Measurements from ENCODE around the gene RAB19.
"Not testable (repeated sequence)": the region's sequence is repeated elsewhere in the genome, so short reads cannot be mapped to it uniquely, and the experiment has no call there.

RAB19 gene

DNA sequence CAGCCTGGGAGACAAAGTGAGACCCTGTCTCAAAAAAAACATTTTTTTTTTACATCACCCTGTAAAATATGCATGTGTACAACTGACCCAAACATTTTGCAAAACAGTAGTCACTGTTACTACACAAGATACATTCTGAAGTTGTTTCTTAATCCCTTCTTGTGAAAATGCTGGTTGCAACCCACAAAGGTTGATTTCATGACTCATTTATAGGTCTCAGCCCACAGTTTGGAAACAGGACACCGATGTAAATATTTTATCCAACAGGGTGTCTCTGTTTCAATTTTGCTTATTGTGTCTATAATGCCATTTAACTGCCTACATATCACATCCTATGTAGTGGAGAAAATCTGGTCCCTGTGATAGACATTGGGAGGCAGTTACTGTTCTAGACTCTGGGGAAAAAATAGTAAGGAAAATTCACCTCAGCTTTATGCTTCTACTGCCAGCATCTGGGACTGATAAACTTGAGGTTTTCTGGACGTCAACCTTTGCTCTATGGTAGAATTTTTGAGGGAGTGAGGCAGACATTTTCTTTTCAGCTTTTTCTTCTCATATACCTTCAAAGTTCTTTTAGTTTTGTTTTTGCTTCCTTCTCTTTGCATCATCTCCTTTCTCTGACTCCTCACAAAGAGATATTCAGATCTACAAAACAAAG lies 1.6 kb upstream of the RAB19 start:
- DNase-seq: no peak

DNA sequence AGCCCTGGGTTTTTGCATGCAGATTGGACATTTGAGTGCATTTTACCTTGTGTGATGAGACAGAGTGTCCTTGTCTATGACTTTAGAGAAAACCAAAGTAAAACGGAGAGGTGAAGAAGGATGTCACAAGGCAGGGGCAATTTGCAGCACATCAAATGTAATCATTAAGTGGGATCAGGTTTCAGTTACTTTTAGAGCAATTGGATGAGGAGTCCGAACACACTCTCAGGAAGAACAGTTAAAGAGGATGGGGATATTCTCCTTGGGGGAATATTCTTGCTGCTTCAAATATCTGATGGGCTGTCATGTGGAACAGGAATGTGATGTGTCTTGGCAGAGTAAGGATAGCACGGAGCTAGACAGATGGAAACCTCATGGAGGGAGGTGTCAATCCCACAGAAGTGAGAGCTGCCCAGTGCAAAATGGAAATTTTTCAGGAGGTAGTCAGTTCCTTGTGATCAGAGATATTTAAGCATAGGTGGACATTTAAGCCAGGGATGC lies 757 bp downstream of the RAB19 start:
- DNase-seq: no peak

DNA sequence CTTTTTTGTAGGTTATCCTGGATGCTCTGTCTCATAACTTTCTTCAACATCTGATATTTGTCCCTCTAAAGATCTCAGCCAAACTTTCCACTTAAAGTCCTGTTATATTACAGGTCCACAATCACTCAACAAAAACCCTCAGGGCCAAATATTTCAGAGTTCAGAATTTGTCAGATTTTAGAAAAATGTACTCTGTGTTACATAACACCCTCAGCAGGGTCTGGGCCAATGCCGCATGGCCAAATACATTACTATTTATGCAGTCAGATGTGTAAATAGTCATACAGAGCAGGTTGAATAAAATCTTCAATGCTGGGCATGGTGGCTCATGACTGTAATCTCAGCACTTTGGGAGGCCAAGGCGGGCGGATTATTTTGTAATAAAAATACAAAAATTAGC lies 11.5 kb downstream of the RAB19 start:
- DNase-seq: no peak

DNA sequence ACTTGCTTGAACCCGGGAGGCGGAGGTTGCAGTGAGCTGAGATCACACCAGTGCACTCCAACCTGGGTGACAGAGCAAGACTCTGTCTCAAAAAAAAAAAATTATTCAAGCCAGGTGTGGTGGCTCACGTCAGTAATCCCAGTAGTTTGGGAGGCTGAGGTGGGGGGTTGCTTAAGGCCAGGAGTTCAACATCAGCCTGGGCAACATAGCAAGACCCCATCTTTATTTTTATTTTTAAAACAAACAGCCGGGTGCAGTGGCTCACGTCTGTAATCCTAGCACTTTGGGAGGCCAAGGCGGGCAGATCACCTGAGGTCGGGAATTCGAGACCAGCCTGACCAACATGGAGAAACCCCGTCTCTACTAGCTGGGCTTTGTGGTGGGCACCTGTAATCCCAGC lies 12.0 kb downstream of the RAB19 start:
- not testable (repeated sequence) for DNase-seq

DNA sequence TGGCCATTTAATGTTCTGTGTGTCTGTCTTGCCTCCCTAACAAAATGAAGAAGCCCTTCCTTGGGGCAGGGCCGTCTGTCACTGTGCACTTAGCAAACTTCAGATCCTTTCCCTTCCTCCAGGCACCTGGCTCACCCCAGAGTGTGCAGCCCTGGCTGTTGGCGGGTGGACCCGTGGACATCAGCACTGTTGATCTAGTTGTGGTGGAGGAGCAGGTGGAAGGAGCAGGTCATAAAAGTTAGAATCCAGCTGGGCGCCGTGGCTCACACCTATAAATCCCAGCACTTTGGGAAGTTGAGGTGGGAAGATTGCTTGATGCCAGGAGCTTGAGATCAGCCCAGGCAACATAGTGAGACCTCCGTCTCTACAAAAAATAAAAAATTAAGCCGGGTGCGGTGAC lies 12.7 kb downstream of the RAB19 start:
- no peak for DNase-seq

DNA sequence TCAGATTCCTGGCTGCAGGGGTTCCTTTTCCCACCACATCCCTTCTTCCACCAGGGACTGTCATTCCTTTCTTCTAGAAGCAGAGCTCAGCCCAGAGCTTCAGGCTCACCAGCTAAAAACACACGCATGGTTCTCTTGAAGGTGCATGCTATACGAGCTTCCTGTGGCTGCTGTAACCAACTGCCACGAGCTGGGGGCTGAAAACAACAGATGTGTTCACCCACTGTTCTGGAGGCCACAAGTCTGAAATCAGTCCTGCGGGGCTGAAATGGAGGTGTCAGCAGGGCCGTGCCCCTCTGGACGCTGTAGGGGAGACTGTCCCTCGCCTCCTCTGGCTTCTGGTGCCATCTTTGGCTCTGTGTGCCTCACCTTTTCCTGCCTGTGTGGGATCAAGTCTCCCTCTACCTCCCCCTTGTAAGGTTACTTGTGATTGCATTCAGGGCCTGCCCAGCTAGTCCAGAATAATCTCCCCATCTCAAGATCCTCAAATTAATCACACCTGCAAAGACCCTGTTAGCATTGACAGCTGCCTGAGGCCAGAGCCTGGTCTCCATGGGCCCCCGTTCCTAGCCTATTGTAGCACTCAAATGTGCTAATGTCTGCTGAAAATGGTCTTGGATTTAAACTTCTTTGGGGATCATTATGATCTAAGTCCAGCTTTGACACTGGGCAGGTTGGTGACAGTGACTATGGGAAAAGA lies 13.7 kb downstream of the RAB19 start:
- DNase-seq: no peak

DNA sequence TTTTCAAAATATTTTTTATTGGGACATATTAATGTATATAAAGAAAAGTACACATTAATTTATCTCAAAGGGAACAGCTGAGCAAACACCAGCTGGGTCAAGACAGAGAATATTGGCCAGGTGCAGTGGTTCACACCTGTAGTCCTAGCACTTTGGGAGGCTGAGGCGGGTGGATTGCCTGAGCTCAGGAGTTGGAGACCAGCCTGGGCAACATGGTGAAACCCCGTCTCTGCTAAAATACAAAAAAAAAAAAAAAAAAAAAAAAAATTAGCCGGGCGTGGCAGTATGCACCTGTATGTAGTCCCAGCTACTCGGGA lies 14.3 kb downstream of the RAB19 start:
- not testable (repeated sequence) for DNase-seq

DNA sequence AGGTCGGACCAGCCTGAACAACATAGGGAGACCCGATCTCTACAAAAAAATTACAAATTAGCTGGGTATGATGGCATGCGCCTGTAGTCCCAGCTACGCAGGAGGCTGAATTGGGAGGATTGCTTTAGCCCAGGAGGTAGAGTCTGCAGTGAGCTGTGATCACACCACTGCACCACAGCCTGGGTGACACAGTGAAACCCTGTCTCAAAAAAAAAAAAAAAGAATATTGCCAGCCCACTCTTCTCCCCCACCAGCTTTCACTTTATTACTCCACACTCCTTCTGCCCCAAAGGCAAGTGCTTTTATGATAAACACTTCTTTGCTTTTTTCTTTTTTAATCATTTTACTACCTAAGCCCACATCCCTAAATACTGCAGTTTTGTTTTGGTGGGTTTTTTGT lies 14.8 kb downstream of the RAB19 start:
- no peak for DNase-seq

DNA sequence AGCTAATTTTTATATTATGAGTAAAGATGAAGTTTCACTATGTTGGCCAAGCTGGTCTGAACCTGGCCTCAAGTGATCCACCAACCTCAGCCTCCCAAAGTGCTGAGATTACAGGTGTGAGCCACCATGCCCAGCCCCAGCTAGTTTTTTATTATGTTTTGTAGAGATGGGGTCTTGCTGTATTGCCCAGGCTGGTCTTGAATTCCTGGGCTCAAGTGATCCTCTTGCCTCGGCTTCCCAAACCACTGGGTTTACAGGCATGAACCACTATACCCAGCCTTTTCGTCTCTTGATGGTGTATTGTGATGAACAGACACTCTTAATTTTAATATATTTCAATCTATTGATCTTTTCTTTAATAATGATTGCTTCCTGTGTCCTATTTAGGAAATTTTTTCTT lies 17.7 kb downstream of the RAB19 start:
- no peak for DNase-seq

DNA sequence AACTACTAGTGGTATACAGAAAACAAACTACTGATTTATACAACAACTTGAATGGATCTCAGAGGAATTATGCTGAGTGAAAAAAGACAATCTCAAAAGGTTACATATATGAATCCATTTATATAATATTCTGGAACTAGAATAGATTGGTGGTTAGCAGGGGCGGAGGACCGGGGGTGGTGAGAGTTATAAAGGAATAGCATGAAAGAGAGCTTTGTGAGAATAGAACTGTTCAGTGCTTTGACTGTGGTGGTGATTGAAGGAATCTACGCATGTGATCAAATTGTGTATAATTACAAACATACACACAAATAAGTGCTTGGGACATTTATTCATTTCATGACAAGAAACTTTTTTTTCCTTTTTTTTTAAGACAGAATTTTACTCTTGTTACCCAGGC lies 19.6 kb downstream of the RAB19 start:
- DNase-seq: no peak

DNA sequence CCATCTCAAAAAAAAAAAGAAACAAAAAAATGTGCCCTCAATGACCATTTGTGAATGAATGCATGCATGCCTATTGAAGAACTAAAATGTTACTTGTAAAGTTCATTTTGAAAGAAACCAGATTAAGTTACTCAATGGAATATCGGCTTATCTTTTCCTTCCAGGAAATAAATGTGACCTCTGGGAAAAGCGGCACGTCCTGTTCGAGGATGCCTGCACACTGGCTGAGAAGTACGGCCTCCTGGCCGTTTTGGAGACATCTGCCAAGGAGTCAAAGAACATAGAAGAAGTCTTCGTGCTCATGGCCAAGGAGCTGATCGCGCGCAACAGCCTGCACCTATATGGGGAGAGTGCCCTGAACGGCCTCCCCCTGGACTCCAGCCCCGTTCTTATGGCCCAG lies 21.9 kb downstream of the RAB19 start:
- DNase-seq: no peak

DNA sequence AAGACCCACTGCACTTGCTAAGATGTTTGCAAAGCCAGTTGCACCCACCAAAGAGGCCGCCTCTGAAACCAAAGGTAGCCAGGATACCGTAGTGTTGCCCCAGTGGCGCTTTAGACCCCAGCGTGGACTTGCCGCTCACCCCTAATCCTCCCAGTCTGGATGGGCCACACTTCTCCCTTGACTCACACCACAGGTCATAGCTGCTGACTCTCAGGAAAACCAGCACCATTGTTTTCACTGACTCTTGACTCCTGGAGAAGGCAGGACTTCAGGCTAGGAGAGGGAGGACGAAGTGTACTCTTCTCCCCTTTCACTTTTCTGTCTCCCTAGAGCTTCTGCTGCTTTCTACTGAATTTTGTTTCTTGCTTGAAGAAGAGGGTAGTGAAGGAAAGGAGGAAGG lies 22.3 kb downstream of the RAB19 start:
- no peak for DNase-seq

DNA sequence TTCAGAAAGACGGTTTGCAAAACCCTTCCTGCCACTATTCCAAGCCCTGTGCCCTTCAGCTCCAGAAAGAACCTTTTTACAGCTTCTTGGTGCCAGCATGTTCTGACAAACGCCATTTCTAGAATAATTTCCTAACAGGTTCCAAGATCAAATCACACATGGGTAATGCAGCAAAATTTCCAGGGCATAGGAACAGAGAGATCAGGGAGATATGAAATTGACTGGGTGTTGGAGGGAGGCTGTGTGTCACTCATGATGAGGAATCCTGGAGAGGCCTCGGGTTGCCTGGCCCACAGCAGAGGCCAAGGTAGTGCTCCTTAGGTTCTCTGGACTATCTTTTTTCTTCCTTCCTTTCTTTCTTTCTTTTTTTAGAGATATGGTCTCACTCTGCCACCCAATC lies 29.5 kb downstream of the RAB19 start:
- DNase-seq: no peak

DNA sequence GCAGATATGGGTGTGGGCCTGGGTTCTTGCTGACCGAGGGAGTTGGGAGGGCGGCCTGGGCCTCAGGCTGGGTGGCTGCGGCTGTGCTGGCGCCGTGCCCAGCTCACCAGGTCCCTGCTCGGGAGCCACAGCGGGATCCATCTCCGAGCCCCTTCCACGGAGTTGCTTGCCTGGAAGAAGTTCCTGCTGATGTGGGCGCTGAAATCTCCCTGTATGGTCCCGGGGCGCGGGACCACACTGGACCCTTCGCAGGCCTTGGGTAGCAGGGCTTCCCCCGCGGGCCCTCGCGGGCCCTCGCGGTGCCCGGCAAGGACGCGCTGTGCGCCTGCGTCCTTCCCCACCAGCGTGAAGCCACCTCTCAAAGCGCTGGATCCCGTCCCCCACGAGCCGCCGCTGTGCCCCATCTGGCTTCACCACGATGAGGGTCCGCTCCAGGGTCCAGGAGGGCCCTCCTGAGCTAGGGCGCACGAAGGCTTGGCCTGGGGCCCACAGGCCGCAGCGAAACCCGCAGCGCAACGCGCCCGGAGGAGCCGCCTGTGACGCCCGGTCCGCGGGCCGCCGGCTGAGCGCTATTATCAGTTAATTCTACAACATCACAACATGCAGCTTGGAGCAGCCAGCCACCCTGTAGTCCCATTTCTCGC lies 31.5 kb downstream of the RAB19 start:
- no peak for DNase-seq

DNA sequence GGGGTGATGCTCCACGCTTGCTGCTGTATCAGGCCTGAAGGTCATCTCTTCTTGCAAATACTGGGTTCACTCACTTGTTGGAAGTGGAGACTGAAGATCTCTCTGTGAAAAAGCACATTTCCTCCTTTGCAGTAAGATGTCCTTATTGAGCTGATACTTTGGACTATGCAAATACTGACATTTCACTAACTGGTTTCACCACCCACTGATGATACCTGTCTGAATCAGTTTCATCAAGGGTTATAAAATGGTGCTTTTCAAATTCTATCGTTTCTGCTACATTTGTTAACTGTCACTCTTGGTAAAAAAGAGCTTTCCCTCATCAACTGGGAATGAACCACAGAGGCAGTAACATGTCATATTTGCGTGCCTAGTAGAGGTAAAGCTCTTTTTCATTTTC lies 35.5 kb downstream of the RAB19 start:
- DNase-seq: no peak

DNA sequence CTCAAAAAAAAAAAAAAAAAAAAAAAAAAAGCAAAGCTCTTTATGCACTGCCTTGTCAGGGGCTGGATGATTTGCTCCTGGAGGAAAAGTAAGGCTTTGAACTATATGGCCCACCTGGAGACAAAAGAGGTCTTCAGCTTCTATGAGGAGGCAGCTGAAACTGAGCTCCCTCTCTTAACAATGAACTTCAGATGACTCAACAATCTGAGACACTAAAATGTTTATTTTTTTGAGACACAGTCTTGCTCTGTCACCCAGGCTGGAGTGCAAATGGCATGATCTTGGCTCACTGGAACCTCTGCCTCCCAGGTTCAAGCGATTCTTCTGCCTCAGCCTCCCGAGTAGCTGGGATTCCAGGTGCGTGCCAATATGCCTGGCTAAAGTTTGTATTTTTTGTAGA lies 36.7 kb downstream of the RAB19 start:
- no peak for DNase-seq

DNA sequence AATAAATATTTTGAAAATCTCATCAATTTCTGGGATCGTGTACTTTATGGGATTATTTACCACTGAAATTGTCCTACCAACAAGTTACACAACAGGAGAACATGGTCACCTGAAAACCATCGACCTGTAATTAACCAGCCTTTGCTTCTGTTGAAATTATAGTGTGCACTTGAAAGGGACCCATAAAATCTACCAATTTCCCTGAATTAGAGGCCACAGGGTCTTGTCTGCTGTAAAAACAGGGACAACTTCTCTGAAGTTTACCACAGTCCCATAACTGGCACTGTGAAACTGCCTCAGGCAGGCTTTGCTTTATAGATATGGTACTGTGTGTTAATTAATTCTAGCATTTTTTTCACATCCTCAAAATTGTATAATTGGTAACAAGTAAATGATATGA lies 37.7 kb downstream of the RAB19 start:
- DNase-seq: no peak

DNA sequence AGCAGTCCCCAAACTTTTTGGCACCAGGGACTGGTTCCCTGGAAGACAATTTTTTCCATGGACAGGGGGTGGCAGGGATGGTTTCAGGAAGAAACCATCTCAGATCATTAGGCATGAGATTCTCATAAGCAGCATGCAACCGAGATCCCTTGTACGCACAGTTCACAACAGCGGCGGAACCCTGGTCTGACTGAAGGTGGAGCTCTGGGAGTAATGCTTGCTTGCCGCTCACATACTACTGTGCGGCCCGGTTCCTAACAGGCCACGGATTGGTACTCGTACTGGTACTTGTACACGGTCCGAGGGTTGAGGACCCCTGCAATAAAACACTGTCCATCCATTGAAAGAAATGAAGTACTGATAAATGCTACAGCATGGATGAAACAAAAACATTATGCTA lies 42.6 kb downstream of the RAB19 start:
- no peak for DNase-seq

DNA sequence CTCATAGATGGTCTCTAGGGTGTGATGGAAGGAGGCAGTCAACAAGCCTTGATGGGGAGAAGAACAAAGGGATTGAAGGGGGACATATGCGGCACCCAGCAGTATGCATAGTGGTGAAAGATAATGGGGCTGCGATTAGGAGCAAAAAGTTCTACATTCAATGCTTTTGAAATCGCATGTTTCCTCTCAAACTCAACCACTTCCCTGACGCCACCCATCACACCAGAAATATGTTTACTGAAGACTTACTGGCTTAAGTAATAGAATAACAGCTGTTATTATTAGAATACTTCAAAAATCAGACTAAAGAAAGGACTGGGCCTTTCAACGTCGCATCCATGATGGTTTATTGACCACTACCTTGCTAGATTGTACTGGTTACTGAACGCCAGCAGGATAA lies 44.0 kb downstream of the RAB19 start:
- no peak for DNase-seq

DNA sequence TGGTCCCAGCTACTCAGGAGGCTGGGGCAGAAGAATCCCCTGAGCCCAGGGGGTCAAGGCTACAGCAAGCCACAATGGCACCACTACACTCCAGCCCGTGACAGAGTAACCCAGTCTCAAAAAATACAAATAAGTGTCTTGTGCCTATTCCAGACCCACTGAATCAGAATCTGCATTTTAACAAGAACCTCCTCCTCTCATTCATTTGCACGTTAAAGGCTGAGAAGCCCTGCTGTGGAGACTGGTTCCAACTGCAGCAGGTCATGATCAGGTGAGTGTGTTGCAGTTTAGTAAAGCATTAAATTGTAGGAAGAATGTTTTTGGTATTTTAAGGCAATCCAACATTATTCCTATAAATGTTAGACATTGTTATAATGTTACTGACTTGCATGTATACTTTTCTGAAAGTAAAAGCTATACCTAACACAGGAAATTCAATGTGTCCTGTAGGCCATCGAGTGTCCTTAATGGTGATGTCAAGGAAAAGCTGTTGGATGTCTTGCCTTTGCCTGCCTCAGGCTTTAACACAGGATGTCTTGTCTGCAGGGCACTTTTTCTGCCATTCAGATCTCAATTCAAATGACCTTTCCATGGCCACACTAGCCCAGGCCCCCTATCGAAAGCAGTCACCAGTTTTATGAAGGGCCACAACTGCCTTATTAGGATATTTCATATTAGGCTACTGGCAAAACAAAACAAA lies 45.1 kb downstream of the RAB19 start:
- DNase-seq: no peak

DNA sequence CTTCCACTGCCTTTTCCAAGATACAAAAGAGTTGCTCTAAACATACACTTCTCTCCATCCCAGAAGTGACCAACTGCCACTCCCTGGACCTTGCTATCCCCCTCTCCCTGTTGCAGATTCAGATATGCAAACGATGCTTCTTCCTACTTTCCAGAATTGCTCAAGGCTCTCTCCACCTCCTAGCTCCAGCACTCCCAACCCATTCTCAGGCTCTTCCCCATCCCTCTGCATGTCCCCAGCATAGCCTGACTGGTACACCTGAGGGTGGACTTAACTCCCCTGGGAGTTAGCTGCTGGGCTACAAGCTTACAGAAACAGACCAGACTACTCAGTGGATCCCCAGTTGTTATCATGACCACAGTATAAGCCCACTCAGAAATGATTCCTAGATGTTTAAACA lies 47.9 kb downstream of the RAB19 start:
- no peak for DNase-seq

DNA sequence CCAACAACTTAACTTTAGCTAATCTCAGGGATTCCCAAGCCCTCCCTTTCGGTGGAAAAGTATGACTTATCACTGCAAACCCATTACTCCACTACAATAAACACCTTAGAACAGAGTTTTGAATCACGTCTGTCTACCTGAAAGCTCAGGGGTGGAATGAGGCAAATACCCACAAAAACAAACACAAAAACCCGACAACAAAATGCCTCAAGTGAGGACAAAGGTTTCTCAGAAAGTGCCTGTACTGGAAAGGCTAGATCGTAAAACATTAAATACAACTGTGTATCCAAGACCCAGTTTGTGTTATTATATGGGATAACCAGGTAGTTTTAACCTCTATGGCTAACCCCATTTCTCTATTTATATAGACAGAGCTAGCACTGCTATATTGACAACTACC lies 49.4 kb downstream of the RAB19 start:
- DNase-seq: no peak

DNA sequence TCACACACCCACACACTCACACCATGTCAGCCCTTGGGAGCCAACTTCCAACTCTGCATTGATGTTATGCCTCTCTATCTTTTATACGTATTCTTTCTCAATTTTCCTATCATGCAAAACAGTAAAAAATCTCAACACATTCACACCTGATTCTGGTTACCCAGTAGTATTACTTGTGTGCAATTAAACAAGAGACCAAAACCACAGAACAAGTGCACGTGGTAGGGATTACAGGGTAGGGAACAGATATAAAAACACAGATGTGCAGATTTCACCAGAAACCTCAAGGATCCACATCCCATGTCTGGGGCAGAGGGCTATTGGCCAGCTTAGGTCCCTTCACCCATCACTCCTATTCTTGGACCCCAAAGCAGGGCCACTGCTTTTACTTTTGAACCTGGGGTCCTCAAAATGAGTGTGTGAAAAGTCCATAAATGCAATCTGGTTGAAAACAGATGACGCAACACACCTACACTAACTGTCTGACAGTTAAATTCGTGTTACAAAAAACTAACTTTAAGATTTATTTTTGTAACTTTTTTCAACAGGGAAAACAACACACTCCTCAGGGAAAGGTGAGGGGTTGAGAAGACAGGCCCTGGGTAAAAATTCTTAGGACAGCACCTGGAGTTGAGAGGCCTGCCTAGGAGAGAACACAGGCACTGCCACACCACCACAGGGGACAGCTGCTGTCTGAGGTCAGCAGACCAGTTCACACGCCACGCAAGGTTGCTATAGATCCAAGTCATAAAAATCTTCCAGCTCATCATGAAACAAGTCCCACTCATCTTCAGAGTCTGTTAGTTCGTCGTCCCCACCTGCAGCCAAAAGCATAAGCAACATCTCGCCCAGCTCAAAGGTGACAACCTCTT lies 50.2 kb downstream of the RAB19 start:
- DNase-seq: not testable (repeated sequence)

Data from activated CD8-positive, alpha-beta memory T cell treated with anti-CD3 and anti-CD28 coated beads, Interleukin-2, amount 50 U/mL, for 4 hours (primary cell).